Measurements from ENCODE around the gene ABCC3. TPM values are rescaled to one million over a fixed set of nuclear protein-coding genes. Genes with fewer than 3 reads are reported as not detected.

The ABCC3 gene
- total and polyA plus RNA-seq, 2 of the 8 experiments (the other 6 are each of a cell fraction or from before 2014, with no cell fraction given), result 0.35 to 0.37 TPM

DNA sequence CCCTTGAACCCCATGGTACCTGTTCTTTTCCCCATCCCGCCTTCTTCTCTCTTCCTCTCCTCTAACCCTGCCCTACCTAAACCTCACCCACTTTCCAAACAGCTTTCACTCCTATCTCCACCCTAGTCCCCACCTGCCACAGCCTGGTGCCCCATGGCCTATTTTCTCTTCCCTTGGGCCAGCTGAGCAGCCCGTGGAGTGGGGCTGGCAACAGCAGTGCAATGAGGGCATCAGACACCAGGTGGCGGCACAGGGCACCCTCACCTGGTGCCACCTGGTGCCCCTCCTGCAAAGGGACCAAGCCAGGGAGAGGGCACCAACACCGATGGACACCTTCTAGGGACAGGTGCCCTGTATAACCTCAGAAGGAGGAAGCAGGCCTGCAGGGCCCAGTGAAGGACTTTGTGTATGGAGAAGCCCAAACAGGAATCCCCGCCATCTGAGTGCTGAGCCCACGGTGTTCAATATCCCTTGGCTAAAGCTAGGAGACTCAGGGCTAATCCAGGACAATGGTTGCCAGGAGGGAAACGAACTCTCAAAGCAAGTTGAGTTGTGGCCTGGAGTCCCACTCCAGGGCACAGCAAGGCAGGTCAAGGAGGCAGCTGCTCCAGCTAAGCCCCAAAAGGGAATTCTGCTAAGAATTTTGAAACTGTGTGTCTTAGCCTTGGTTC is 4.0 kb upstream of the ABCC3 start (continued):
- TF ChIP-seq, protein P1, sequence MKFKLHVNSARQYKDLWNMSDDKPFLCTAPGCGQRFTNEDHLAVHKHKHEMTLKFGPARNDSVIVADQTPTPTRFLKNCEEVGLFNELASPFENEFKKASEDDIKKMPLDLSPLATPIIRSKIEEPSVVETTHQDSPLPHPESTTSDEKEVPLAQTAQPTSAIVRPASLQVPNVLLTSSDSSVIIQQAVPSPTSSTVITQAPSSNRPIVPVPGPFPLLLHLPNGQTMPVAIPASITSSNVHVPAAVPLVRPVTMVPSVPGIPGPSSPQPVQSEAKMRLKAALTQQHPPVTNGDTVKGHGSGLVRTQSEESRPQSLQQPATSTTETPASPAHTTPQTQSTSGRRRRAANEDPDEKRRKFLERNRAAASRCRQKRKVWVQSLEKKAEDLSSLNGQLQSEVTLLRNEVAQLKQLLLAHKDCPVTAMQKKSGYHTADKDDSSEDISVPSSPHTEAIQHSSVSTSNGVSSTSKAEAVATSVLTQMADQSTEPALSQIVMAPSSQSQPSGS (IDR thresholded peaks at IDR 0.05; ENCODE audit: low read length), result no peak
- peak; percentile 44; the same call in 1 of the 2 replicates for TF ChIP-seq GABPA (IDR thresholded peaks at IDR 0.05; ENCODE audit: borderline replicate concordance, insufficient read depth, low read length)
- no peak for TF ChIP-seq TBP (IDR thresholded peaks at IDR 0.05; ENCODE audit: low read depth, low read length)
- TF ChIP-seq RAD21 (IDR thresholded peaks at IDR 0.05 in 1 of 2, conservative IDR thresholded peaks at IDR 0.05 in 1 of 2; ENCODE audit: low read depth in 2 of 2, low read length in 2 of 2), result peak; percentile 70 to 79
- TF ChIP-seq TEAD4 (IDR thresholded peaks at IDR 0.05; ENCODE audit: low read depth, low read length), result no peak
- TF ChIP-seq CHD1 (IDR thresholded peaks at IDR 0.05; ENCODE audit: low read depth, low read length), result no peak
- TF ChIP-seq, protein P2, sequence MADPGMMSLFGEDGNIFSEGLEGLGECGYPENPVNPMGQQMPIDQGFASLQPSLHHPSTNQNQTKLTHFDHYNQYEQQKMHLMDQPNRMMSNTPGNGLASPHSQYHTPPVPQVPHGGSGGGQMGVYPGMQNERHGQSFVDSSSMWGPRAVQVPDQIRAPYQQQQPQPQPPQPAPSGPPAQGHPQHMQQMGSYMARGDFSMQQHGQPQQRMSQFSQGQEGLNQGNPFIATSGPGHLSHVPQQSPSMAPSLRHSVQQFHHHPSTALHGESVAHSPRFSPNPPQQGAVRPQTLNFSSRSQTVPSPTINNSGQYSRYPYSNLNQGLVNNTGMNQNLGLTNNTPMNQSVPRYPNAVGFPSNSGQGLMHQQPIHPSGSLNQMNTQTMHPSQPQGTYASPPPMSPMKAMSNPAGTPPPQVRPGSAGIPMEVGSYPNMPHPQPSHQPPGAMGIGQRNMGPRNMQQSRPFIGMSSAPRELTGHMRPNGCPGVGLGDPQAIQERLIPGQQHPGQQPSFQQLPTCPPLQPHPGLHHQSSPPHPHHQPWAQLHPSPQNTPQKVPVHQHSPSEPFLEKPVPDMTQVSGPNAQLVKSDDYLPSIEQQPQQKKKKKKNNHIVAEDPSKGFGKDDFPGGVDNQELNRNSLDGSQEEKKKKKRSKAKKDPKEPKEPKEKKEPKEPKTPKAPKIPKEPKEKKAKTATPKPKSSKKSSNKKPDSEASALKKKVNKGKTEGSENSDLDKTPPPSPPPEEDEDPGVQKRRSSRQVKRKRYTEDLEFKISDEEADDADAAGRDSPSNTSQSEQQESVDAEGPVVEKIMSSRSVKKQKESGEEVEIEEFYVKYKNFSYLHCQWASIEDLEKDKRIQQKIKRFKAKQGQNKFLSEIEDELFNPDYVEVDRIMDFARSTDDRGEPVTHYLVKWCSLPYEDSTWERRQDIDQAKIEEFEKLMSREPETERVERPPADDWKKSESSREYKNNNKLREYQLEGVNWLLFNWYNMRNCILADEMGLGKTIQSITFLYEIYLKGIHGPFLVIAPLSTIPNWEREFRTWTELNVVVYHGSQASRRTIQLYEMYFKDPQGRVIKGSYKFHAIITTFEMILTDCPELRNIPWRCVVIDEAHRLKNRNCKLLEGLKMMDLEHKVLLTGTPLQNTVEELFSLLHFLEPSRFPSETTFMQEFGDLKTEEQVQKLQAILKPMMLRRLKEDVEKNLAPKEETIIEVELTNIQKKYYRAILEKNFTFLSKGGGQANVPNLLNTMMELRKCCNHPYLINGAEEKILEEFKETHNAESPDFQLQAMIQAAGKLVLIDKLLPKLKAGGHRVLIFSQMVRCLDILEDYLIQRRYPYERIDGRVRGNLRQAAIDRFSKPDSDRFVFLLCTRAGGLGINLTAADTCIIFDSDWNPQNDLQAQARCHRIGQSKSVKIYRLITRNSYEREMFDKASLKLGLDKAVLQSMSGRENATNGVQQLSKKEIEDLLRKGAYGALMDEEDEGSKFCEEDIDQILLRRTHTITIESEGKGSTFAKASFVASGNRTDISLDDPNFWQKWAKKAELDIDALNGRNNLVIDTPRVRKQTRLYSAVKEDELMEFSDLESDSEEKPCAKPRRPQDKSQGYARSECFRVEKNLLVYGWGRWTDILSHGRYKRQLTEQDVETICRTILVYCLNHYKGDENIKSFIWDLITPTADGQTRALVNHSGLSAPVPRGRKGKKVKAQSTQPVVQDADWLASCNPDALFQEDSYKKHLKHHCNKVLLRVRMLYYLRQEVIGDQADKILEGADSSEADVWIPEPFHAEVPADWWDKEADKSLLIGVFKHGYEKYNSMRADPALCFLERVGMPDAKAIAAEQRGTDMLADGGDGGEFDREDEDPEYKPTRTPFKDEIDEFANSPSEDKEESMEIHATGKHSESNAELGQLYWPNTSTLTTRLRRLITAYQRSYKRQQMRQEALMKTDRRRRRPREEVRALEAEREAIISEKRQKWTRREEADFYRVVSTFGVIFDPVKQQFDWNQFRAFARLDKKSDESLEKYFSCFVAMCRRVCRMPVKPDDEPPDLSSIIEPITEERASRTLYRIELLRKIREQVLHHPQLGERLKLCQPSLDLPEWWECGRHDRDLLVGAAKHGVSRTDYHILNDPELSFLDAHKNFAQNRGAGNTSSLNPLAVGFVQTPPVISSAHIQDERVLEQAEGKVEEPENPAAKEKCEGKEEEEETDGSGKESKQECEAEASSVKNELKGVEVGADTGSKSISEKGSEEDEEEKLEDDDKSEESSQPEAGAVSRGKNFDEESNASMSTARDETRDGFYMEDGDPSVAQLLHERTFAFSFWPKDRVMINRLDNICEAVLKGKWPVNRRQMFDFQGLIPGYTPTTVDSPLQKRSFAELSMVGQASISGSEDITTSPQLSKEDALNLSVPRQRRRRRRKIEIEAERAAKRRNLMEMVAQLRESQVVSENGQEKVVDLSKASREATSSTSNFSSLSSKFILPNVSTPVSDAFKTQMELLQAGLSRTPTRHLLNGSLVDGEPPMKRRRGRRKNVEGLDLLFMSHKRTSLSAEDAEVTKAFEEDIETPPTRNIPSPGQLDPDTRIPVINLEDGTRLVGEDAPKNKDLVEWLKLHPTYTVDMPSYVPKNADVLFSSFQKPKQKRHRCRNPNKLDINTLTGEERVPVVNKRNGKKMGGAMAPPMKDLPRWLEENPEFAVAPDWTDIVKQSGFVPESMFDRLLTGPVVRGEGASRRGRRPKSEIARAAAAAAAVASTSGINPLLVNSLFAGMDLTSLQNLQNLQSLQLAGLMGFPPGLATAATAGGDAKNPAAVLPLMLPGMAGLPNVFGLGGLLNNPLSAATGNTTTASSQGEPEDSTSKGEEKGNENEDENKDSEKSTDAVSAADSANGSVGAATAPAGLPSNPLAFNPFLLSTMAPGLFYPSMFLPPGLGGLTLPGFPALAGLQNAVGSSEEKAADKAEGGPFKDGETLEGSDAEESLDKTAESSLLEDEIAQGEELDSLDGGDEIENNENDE (IDR thresholded peaks at IDR 0.05; ENCODE audit: insufficient replicate concordance, low read length), result no peak
- TF ChIP-seq POU5F1 (IDR thresholded peaks at IDR 0.05; ENCODE audit: low read depth, low read length), result no peak
- no peak for TF ChIP-seq SRF (IDR thresholded peaks at IDR 0.05; ENCODE audit: low read depth, low read length)

All from H1 (cell line).